Head of caudate nucleus (tissue), 42 donors: ENCODE measurements around the gene PPP1R3G.
"Not testable (repeated sequence)": the region's sequence is repeated elsewhere in the genome, so short reads cannot be mapped to it uniquely, and the experiment has no call there.

Source experiments
- DNase-seq, 42 donors: peaks; one replicate each; pipeline versions ENCODE4 v3.0.0 to v3.0.0-alpha.2; 2020 to 2021; ENCODE audit warnings: mixed read lengths in 7 of 42
- intact Hi-C: fragments of 100-400 bp; cut with DNase I; formaldehyde crosslinking; loops from one replicate; pipeline ENCODE4 v1.15.0; 2022

The PPP1R3G gene

GRCh38 chr6:5109436-5109835, 24.3 kb downstream of the PPP1R3G start:
- intact Hi-C loops, result no loop called here
- peak in 1 of 42 donors; percentile 5 for DNase-seq

GRCh38 chr6:5110246-5110645, 25.1 kb downstream of the PPP1R3G start:
- intact Hi-C loops, result no loop called here
- peak in 1 of 42 donors; percentile 2 for DNase-seq

DNA sequence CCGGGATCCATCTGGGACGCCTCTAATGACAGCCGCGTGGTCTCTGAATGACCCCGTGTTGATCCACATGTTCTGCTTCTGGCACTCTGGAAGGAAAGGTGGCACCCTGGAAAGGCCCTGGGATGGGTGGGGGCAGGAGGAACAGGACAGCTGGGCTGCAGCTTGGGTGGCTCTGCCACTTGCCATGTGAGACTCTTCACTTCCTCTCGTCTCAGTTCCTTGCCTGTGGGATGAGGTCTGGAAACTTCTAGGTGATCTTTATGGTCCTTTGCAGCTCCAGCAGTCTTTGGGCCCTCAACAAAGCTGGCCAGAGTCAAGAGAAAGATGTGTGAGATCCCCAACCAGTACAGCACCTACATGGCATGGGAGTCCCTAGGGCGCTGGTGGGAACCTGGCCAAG, 26.5 kb downstream of the PPP1R3G start:
- no peak for DNase-seq
- intact Hi-C loops, result no loop called here

DNA sequence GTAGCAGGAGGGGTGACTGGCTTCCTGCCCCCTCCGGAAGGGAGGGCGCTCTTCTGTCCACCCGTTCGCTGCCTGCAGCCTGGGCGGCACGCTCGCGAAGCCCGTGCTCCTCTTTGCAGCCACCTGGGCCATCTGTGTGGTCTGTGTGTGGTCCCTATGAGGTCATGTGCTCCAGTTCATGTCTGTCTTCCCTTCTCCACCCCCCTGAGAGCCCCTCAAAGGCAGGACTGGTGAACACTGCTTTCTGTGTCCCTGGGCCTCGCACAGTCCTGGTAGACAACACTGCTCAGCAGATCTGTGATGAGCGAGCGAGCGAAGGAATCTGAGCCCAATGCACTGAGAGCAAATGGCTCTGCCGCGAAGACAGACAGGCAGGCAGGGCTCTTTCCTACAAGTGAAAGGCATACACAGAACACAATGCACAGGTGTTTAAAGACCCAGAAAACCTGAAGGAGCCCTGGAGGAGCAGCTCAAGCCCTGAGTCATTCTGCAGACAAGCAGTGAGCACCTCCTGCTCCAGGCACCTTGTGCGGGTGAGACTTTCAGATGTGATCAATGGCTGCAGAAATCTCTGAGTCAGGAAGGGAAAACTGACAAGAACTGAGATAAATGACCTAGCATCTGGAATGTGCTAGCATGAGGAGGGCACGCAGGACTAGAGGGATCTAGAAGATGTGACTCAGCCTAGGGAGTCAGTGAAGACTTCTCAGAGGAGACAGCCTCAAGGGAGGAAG, 27.1 kb downstream of the PPP1R3G start:
- peak in 30 of 42 donors; percentile 10 to 75 (median 41) for DNase-seq

GRCh38 chr6:5113096-5113495, 28.0 kb downstream of the PPP1R3G start:
- intact Hi-C loops, result no loop called here
- no peak for DNase-seq

More for the DNA sequence above, 27.1 kb downstream of the PPP1R3G start:
- intact Hi-C loops, result no loop called here

GRCh38 chr6:5115168-5115567, 30.0 kb downstream of the PPP1R3G start:
- no peak for DNase-seq
- intact Hi-C loops, result no loop called here

DNA sequence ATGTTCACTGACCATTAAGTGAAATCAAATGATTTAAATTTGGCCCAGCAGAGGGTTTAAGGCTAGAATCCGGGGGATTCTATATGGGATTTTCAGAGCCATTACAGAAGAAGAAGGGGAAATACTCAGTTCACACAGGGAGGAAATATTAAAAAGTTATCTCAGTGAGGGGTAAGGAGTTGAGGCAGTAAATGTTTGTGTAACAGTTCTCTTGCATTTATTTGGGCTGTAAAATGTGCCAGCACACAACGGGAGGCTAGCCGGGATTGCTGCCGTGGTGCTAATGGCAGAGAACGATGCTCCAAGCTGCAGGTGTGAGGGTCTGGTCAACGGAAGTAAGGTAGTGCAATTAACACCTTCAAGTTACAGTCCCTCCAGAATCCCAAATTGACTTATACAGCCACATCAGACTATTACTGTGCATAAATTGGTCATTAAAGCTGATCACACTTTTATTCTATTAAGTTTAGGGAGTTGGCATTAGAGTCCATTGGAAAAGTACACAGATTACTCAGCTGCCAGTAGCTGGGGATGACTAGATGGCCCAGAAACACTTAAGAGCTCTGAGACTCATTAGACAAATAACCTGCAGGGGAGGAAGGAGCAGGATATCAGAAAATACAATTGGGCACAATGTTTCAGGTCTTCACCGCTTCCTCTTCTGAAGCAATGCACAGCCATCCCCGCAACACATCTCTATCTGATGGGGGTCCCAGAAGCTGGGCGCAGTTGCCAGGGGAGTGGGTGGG, 31.3 kb downstream of the PPP1R3G start:
- intact Hi-C loops, result no loop called here
- DNase-seq, result no peak

DNA sequence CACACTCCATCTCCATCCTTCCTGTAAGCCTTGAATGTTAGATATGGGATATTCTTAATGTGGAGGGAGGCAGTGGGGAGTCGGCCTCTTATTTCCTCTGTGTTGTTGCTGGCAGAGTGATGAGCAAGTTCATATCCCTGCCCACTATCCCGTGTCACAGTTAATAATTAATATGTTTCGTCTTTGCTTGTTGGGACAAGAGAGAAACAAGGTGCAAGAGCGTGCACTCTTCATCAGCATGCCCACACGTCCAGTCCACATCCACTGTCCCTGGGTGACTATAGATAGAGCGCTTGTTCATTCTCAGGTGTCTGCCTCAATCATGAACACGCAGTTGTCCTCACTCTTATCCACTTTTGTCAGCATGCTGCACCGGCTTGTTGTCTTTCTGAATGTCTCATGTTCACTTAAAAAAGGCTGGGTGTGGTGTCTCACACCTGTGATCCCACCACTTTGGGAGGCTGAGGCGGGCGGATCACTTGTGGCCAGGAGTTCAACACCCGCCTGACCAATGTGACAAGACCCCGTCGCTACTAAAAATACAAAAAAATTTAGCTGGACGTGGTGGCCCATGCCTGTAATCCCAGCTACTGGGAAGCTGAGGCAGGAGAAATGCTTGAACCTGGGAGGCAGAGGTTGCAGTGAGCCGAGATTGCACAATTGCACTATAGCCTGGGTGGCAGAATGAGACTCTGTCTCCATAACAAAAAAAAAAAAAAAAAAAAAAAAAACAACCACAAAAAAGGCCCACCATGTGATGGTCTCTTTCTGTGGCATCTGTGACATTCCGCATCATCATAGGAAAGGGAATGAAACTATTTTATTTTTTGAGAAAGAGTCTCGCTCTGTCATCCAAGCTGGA, 34.2 kb downstream of the PPP1R3G start:
- no peak for DNase-seq
- intact Hi-C loops, result no loop called here

DNA sequence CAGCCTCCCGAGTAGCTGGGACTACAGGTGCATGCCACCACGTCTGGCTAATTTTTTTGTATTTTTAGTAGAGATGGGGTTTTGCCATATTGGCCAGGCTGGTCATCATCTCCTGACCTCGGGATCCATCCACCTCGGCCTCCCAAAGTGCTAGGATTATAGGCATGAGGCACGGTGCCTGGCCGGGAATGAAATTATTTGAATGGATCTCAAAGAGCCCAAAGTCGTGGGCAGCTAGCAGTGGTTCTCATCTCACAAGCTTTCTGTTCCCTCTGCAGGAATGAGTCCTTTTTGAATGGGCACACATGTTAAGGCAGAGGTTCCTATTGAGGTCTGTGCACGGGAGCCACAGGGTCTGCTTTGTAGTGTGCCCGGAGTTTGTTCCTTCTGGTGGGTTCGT, 34.9 kb downstream of the PPP1R3G start:
- intact Hi-C loops, result no loop called here
- peak in 1 of 42 donors; percentile 16 for DNase-seq

DNA sequence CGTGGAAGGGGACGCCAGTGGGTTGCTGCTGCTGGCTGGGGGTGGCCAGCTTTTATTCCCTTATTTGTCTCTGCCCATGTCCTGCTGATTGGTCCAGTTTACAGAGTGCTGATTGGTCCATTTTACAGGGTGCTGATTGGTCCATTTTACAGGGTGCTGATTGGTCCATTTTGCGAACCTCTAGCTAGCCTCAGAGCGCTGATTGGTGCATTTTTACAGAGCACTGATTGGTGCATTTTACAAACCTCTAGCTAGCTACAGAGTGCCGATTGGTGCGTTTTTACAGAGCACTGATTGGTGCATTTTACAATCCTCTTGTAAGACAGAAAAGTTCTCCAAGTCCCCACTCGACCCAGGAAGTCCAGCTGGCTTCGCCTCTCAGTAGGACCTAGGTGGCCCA, 35.4 kb downstream of the PPP1R3G start:
- intact Hi-C loops, DNase-seq: not testable (repeated sequence)

DNA sequence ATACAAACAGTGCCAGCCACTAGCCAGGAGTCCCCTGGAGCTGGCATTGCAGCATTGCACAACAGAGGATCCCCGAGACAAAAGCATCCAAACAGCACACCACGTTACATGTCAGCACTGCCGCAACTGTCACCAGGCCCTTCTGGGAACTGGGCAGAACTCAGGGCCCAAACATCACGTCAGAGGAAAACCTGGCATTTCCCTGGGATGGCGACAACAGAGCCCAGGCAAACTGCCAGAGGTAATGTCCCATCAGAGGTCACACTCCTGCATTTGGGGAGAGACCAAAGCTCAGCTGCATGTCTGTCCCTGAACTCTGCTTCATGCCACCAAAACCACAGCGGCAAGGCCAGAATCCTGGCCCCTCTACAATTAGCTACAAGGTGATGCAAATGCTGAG, 36.3 kb downstream of the PPP1R3G start:
- peak in 3 of 42 donors; percentile 16 to 23 (median 19) for DNase-seq
- intact Hi-C loops, result no loop called here

GRCh38 chr6:5121956-5122355, 36.8 kb downstream of the PPP1R3G start:
- intact Hi-C loops, result no loop called here
- peak in 1 of 42 donors; percentile 14 for DNase-seq

- peak in 1 of 42 donors; percentile 12 for DNase-seq
- intact Hi-C loops, result no loop called here
These were observed 37.5 kb downstream of the PPP1R3G start for GRCh38 chr6:5122504-5123112.

GRCh38 chr6:5123296-5124143, 38.4 kb downstream of the PPP1R3G start:
- intact Hi-C loops, result no loop called here
- peak in 2 of 42 donors; percentile 15 to 25 for DNase-seq

GRCh38 chr6:5124526-5124925, 39.4 kb downstream of the PPP1R3G start:
- DNase-seq, result peak in 1 of 42 donors; percentile 18
- intact Hi-C loops, result no loop called here

GRCh38 chr6:5125152-5126006, 40.2 kb downstream of the PPP1R3G start:
- peak in 2 of 42 donors; percentile 3 to 29 for DNase-seq
- intact Hi-C loops, result no loop called here

- DNase-seq, result no peak
- intact Hi-C loops, result no loop called here
These were observed 41.1 kb downstream of the PPP1R3G start for GRCh38 chr6:5126214-5126613.
